IPS-15b (cell line): ENCODE data around the gene TLR8.
"Not testable (repeated sequence)": the region's sequence is repeated elsewhere in the genome, so short reads cannot be mapped to it uniquely, and the experiment has no call there.

Experiments
- H3K27me3 ChIP-seq: one replicate; pipeline ENCODE4 v1.6.1; 2013; ENCODE audit warnings: low read length; ENCODE audit not compliant: control insufficient read depth, insufficient read depth
- H3K36me3 ChIP-seq: one replicate; pipeline ENCODE4 v1.6.1; 2013; ENCODE audit warnings: low read length; ENCODE audit not compliant: control insufficient read depth, insufficient read depth
- H3K4me1 ChIP-seq: one replicate; pipeline ENCODE4 v1.6.1; 2013; ENCODE audit warnings: mild to moderate bottlenecking, low read length; ENCODE audit not compliant: control insufficient read depth, insufficient read depth
- H3K4me3 ChIP-seq: one replicate; pipeline ENCODE4 v1.5.1; 2013; ENCODE audit warnings: low read depth, low read length
- H3K9ac ChIP-seq: one replicate; pipeline ENCODE4 v1.6.1; 2013; ENCODE audit warnings: low read depth, mild to moderate bottlenecking, low read length
- H3K9me3 ChIP-seq: one replicate; pipeline ENCODE4 v1.6.1; 2013; ENCODE audit warnings: mild to moderate bottlenecking, low read length; ENCODE audit not compliant: control insufficient read depth, insufficient read depth

The TLR8 gene

DNA sequence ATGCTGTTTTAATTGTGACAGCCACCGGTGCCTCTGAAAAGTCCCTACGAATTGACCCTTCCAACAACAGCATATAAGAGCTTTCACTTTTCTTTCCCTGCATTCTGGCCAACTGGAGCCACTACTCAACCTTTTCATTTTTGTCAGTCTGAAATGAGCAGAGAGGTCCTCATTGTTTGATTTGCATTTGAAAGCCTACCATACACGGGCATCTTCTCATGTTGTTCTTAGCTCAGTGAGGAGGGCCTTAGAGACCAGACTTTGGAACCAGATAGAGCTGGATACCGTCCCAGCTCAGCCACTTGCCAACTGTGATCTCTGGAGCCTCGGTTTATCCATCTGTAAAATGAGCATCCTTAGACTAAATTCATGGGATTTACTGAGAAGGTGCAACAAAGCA is 51.6 kb downstream of the TLR8 start:
- no peak overlapping the region for H3K9ac ChIP-seq
- no peaks in the 10 kb centered on the region for H3K4me1 ChIP-seq
- H3K9me3 ChIP-seq: peaks cover 6% of the 10 kb centered on the region
- H3K4me3 ChIP-seq: no peak overlapping the region
- no peaks in the 10 kb centered on the region for H3K36me3 ChIP-seq
- H3K27me3 ChIP-seq: no peaks in the 10 kb centered on the region

DNA sequence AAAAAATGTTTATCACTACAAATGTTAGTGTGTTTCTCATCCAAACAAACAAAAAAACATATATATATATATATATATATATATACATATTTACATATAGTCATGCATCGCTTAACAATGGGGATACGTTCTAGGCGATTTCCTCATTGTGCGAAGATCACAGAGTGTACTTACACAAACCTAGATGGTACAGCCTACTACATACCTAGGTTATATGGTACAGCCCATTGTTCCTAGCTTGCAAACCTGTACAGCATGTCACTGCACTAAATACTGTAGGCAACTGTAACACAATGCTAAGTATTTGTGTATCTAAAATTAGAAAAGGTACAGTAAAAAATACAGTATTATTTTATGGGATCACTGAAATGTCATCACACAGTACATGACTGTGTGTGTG is 52.0 kb downstream of the TLR8 start:
- Histone ChIP-seq H3K27me3 (no peaks in the 10 kb centered on the region), H3K36me3 (no peaks in the 10 kb centered on the region), H3K9ac (no peak overlapping the region), H3K4me3 (no peak overlapping the region), H3K4me1 (no peaks in the 10 kb centered on the region), H3K9me3 (peaks cover 6% of the 10 kb centered on the region)

DNA sequence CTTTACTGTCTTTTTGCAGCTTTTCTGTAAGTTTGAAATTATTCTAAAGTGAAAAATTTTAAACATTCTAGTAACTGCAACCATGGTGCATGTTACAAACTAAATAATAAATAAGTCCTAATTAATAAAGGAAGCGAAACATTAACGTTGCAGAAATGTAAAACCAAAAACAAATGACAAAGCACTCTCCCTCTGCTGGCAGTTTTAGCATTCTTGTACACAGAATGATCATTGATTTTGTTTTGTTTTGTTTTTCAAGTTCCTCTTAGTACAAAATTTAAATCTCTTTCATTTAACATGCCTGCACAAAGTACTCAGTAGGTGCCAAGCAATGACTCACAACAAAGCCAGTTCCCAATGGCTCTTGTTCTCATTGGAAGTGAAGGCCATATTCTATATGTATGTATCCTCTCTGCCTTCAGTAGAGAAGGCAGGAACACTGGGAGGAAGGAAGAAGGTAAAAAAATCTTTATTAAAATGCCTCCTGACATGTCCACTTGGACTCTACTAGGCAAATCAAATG is 54.8 kb downstream of the TLR8 start:
- H3K4me1 ChIP-seq: no peaks in the 10 kb centered on the region
- H3K4me3 ChIP-seq: no peak overlapping the region
- H3K9ac ChIP-seq: no peak overlapping the region
- peaks cover 6% of the 10 kb centered on the region for H3K9me3 ChIP-seq
- H3K36me3 ChIP-seq: no peaks in the 10 kb centered on the region
- no peaks in the 10 kb centered on the region for H3K27me3 ChIP-seq

DNA sequence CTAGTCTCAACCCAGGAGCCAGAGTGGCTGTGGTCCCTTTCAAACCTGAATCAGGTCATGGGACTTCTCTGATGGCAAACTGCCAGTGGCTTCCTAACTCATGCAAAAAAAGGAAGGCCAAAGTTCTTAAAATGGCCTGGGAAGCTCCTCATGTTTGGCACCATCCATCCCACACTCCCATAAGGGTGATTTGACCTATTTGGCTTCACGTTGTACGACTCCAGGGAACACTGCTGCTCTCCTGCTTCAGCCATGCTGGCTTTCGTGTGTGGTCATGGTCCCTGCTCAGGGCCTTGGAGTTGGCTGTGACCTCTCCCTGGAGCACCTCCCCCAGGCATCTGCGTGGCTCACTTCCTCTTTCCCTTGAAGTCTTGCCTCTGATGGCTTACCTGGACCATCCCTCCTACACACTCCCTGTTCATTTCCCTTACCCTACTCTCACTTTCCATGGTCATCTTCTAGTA is 55.7 kb downstream of the TLR8 start:
- H3K9me3 ChIP-seq: peaks cover 6% of the 10 kb centered on the region
- no peaks in the 10 kb centered on the region for H3K36me3 ChIP-seq
- H3K4me1 ChIP-seq: no peaks in the 10 kb centered on the region
- no peak overlapping the region for H3K4me3 ChIP-seq
- no peaks in the 10 kb centered on the region for H3K27me3 ChIP-seq
- no peak overlapping the region for H3K9ac ChIP-seq

DNA sequence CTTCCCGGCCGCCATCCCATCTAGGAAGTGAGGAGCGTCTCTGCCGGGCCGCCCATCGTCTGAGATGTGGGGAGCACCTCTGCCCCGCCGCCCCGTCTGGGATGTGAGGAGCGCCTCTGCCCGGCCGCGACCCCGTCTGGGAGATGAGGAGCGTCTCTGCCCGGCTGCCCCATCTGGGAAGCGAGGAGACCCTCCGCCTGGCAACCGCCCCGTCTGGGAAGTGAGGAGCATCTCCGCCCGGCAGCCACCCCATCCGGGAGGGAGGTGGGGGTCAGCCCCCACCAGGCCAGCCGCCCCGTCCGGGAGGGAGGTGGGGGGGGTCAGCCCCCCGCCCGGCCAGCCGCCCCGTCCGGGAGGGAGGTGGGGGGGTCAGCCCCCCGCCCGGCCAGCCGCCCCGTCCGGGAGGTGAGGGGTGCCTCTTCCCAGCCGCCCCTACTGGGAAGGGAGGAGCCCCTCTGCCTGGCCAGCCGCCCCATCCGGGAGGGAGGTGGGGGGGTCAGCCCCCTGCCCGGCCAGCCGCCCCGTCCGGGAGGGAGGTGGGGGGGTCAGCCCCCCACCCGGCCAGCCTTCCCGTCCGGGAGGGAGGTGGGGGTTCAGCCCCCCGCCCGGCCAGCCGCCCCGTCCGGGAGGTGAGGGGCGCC is 56.9 kb downstream of the TLR8 start:
- H3K9ac ChIP-seq, H3K9me3 ChIP-seq, H3K27me3 ChIP-seq, H3K4me1 ChIP-seq, H3K36me3 ChIP-seq, H3K4me3 ChIP-seq: not testable (repeated sequence)

DNA sequence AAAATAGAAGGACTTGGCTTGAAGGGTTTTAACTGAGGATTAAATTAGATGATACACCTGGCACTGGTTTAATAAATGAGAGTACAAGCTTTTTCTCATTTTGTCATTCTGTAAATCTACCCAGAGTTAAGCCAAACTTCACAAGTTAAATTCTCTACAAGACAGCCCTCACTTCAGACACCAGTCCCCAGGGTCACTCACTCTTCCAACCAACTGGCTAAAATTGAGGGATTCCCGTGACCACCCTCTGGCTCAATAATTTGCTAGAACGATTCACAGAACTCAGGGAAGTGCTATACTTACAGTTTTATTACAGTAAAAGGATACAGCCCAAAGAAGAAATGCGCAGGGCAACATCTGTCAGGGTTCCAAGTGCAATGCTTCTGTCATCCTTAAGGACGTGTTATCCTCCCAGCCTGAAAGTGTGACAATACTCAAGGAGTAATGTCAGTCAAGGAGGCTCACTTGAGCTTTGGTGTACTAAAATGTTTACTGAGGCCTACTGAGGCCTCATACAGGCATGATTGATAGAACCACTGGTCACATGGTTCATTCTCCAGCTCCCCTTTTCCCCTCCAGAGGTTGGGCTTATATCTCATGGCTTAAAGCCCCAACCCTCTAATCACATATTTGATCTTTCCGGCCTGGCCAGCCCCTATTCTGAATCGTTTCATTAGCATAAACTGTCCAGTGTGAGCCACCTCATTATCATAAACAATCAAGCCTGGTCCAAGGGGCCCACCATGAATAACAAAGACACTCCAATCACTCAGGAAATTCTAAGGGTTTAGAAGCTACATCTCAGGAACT is 58.9 kb downstream of the TLR8 start:
- H3K27me3 ChIP-seq: no peaks in the 10 kb centered on the region
- no peak overlapping the region for H3K4me3 ChIP-seq
- peaks cover 6% of the 10 kb centered on the region for H3K9me3 ChIP-seq
- no peak overlapping the region for H3K9ac ChIP-seq
- no peaks in the 10 kb centered on the region for H3K36me3 ChIP-seq
- no peaks in the 10 kb centered on the region for H3K4me1 ChIP-seq

DNA sequence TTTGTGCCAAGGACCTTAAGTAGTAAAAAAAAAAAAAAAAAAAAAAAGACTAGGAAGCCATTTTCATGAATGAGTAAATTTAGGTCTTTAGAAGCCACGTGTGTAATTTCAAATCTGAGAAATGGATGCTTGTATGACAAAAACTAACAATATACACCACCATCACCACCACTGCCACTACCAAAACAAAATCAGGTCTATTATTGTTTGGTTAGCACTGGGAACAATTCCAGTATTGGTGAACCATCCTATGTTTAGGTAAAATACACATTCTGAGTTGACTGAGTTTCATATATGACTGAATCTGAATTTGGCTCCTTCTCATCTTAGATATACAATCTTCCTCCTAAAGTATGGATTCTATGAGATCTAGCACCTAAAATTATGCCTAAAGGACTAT is 59.7 kb downstream of the TLR8 start:
- H3K4me3 ChIP-seq: no peak overlapping the region
- H3K9ac ChIP-seq: no peak overlapping the region
- peaks cover 6% of the 10 kb centered on the region for H3K9me3 ChIP-seq
- H3K36me3 ChIP-seq: no peaks in the 10 kb centered on the region
- H3K4me1 ChIP-seq: peaks cover 5% of the 10 kb centered on the region
- H3K27me3 ChIP-seq: no peaks in the 10 kb centered on the region

DNA sequence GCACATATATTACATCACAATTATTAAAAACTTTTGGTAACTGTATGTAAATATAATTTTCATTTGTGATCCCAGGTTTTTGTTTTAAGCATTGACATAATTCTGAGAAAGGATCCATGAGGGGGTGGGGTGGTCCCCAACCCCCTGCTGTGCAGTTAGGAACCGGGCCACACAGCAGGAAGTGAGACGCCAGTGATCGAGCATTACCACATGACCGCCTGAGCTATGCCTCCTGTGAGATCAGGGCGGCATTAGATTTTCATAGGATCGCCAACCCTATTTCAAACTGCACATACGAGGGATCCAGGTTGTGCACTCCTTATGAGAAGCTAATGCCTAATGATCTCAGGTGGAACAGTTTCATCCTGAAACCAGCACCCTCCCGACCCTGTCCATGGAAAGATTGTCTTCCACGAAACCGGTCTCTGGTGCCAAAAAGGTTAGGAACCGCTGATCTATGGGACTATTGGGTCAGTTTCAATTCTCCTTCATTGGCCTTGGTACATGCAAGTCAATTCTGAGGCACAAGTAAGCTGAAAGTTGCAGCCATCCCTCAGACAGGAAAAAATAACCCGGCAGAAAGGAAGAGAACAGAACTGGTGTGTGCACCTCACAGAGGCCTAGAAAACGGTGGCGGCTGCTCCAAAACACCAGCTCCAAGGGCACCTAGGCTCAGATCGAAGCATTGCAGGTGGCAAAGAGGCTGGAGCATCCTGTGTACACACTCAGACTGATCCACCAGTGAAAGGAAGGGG is 61.5 kb downstream of the TLR8 start:
- H3K4me3 ChIP-seq: no peak overlapping the region
- no peaks in the 10 kb centered on the region for H3K36me3 ChIP-seq
- H3K9ac ChIP-seq: no peak overlapping the region
- H3K27me3 ChIP-seq: no peaks in the 10 kb centered on the region
- no peaks in the 10 kb centered on the region for H3K9me3 ChIP-seq
- peaks cover 7% of the 10 kb centered on the region for H3K4me1 ChIP-seq

DNA sequence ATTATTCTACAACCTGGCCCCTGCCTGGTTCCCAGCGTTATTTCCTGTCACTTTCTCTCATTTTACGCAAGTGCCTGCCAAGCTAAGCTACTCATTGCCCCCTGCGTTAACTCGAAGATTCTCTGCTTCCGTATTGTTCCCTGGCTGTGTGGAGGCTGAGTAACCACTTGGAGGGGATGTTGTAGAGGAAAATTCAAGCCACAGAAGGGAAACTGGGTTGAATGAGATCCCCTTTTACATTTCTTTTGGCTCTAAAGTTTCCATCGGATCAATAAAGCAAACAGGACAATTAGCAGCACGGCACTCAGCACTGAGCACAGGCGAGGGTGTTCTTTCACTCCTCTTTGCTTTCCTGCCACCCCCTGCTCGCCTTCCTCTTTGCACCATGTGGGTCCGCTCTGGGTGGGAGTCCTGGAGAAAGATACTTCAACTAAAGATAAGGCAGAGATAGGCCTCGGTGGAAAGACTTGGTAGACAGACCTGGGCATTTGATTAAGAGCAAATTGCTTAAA is 64.3 kb downstream of the TLR8 start:
- Histone ChIP-seq H3K4me3 (no peak overlapping the region), H3K9me3 (no peaks in the 10 kb centered on the region), H3K36me3 (peaks cover 6% of the 10 kb centered on the region), H3K27me3 (no peaks in the 10 kb centered on the region), H3K9ac (no peak overlapping the region), H3K4me1 (peaks cover 11% of the 10 kb centered on the region)

DNA sequence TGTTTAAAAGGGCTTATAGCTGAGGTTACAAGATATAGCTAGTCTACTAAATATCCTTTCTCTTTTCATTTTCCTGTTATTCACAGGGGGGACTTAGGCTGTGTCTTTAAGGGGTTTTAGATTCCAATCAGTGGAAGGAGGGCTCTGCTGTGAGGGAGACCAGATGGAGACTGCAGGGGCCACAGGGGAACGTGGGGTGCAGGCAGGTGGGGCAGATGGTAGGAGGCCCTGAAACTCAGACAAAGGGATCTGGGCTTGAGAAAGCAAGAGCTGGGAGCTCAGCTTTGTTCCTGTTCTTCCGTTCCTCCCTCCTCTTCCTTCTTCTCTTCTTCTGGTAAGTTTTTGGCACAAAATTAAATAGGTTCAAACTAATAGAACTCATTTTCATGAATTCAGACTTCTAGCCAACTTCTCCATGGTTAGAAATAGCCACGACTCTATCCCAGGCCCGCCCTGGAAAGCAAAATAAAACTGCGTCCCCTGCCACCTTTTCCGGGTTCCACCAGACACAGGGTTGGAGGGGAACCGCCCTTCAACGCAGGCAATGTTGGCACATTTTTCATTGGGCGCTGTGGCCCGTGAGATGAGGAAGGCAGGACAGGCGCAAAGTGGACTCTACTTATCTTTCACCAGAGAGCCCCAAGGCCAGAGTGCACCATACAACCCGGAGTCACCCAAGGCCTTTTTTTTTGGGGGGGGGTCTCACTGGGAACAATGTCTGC is 65.0 kb downstream of the TLR8 start:
- Histone ChIP-seq H3K36me3 (peaks cover 6% of the 10 kb centered on the region), H3K4me3 (no peak overlapping the region), H3K9me3 (no peaks in the 10 kb centered on the region), H3K4me1 (peaks cover 11% of the 10 kb centered on the region), H3K27me3 (no peaks in the 10 kb centered on the region), H3K9ac (no peak overlapping the region)

DNA sequence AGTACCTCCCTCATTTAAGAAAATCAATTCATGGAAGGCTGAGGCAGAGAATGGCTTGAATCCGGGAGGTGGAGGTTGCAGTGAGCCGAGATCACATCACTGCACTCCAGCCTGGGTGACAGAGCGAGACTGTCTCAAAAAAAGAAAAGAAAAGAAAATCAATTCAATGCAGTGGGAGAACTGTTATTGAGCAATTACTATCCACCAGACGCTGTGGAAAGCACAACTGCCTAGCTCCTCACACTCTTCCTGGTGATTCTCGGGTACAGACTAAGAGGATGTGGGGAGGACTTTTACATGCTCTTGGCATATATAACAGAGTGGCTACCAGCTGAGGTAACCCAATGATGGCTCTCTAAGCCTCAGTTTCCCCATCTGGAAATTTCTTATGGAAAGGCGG is 65.8 kb downstream of the TLR8 start:
- no peak overlapping the region for H3K9ac ChIP-seq
- H3K36me3 ChIP-seq: peaks cover 6% of the 10 kb centered on the region
- H3K4me3 ChIP-seq: no peak overlapping the region
- H3K4me1 ChIP-seq: peaks cover 11% of the 10 kb centered on the region
- H3K27me3 ChIP-seq: no peaks in the 10 kb centered on the region
- H3K9me3 ChIP-seq: no peaks in the 10 kb centered on the region
